HCT116 (cell line): ENCODE measurements around the gene CACNB1. TPM values are rescaled to one million over a fixed set of nuclear protein-coding genes. Genes with fewer than 3 reads are reported as not detected.
A peak's percentile ranks its signal among the peaks of the same experiment; 100 is the strongest.

ENCODE experiments used
- ATAC-seq: fragments of 200-7000 bp; cut with Tn5 transposase; 2 replicates; pipeline ENCODE4 v1.9.1; 2020; ENCODE audit warnings: mild to moderate bottlenecking, moderate library complexity
- BruUV-seq: library from RNA; stranded (reverse); fragments of 400-500 nt; replicated peaks from 2 replicates; lab custom pipeline; 2021; lab: Mats Ljungman, UMichigan
- CTCF ChIA-PET: fragments of 300-600 bp; sonication (Branson Sonifier 250); formaldehyde crosslinking; loops from one replicate; lab custom pipeline; 2021; ENCODE audit warnings: antibody characterized with exemption; lab: Charles Lee
- POLR2A ChIA-PET: fragments of 300-600, 350-600 bp; sonication (Branson Sonifier 250); formaldehyde crosslinking; loops from one replicate; lab custom pipeline; 2021; ENCODE audit warnings: antibody characterized with exemption; lab: Charles Lee
- RAD21 ChIA-PET, 2 experiments: fragments of 300-600 bp; sonication (Branson Sonifier 250); formaldehyde crosslinking; loops; one replicate each; lab custom pipeline; 2023; ENCODE audit warnings: low total read pairs in 2 of 2; ENCODE audit not compliant: uncharacterized antibody in 2 of 2, unreplicated experiment in 2 of 2, low non-redundant PET in 1 of 2; lab: Charles Lee
- DNase-seq: peaks from one replicate; pipeline ENCODE4 v3.0.0-alpha.2; 2010; ENCODE audit warnings: low read depth, low spot score
- H2AFZ ChIP-seq: fragments of 200-600 bp; shearing (Covaris generic), sonication (generic); 2 replicates; pipeline ENCODE4 v1.6.1; 2017; ENCODE audit warnings: low read depth, mixed run types, mixed read lengths, antibody characterized with exemption, low read length; ENCODE audit not compliant: poor library complexity, severe bottlenecking
- H3K27ac ChIP-seq: 2 replicates; pipeline ENCODE4 v1.5.1; 2012; ENCODE audit warnings: low read depth, low read length
- H3K27me3 ChIP-seq: fragments of 200-600 bp; sonication (generic); 2 replicates; pipeline ENCODE4 v1.6.1; 2016; ENCODE audit warnings: mixed run types, low read length, mixed read lengths; ENCODE audit not compliant: insufficient read depth
- H3K36me3 ChIP-seq, 2 experiments: fragments of 200-500 bp in 1 of 2; fragments of 200-600 bp in 1 of 2; sonication (Bioruptor generic) in 1 of 2; sonication (generic) in 1 of 2; 2 replicates each; pipeline versions ENCODE4 v1.5.1 to v1.6.1; 2014 to 2016; ENCODE audit warnings: low read length in 2 of 2, inconsistent platforms in 1 of 2, mixed read lengths in 1 of 2, mixed run types in 1 of 2; ENCODE audit not compliant: insufficient read depth in 2 of 2, control insufficient read depth in 1 of 2
- H3K4me1 ChIP-seq, 2 experiments: fragments of 200-600 bp in 1 of 2; sonication (generic) in 1 of 2; 2 replicates each; pipeline versions ENCODE4 v1.5.1 to v1.6.1; 2012 to 2017; ENCODE audit warnings: low read length in 2 of 2, inconsistent platforms in 1 of 2, mild to moderate bottlenecking in 1 of 2, mixed read lengths in 1 of 2, mixed run types in 1 of 2, moderate library complexity in 1 of 2; ENCODE audit not compliant: insufficient read depth in 2 of 2, control insufficient read depth in 1 of 2
- H3K4me2 ChIP-seq: fragments of 200-600 bp; sonication (generic); 2 replicates; pipeline ENCODE4 v1.6.1; 2017; ENCODE audit warnings: mixed run types, low read length, mixed read lengths
- H3K4me3 ChIP-seq, 2 experiments: fragments of 200-600 bp in 1 of 2; sonication (generic) in 1 of 2; replicated peaks in 1 of 2; 2 replicates each; pipeline ENCODE4 v1.5.1; 2011 to 2016; ENCODE audit warnings: low read length in 2 of 2, control low read depth in 1 of 2, low read depth in 1 of 2, mild to moderate bottlenecking in 1 of 2, mixed read lengths in 1 of 2, mixed run types in 1 of 2
- H3K79me2 ChIP-seq: fragments of 200-600 bp; sonication (generic); 2 replicates; pipeline ENCODE4 v1.6.1; 2017; ENCODE audit warnings: mild to moderate bottlenecking, mixed run types, low read length, moderate library complexity, mixed read lengths; ENCODE audit not compliant: insufficient read depth
- H3K9ac ChIP-seq: fragments of 200-600 bp; sonication (generic); 2 replicates; pipeline ENCODE4 v1.6.1; 2016; ENCODE audit warnings: low read length, mixed read lengths
- H3K9me2 ChIP-seq: fragments of 200-600 bp; sonication (generic), shearing (Covaris generic); 2 replicates; pipeline ENCODE4 v1.6.1; 2017; ENCODE audit warnings: mixed run types, mild to moderate bottlenecking, moderate library complexity; ENCODE audit not compliant: insufficient read depth
- H3K9me3 ChIP-seq, 2 experiments: fragments of 200-500 bp in 1 of 2; fragments of 200-600 bp in 1 of 2; sonication (Bioruptor generic) in 1 of 2; sonication (generic) in 1 of 2; 2 replicates each; pipeline ENCODE4 v1.6.1; 2014 to 2017; ENCODE audit warnings: low read length in 2 of 2, mixed read lengths in 2 of 2, inconsistent platforms in 1 of 2, low read depth in 1 of 2, mild to moderate bottlenecking in 1 of 2, mixed run types in 1 of 2, moderate library complexity in 1 of 2; ENCODE audit not compliant: control insufficient read depth in 1 of 2, insufficient read depth in 1 of 2
- H4K20me1 ChIP-seq: fragments of 200-600 bp; sonication (generic), shearing (Covaris generic); 2 replicates; pipeline ENCODE4 v1.6.1; 2017; ENCODE audit warnings: mixed run types, mild to moderate bottlenecking, moderate library complexity; ENCODE audit not compliant: insufficient read depth
- CEBPB ChIP-seq: IDR thresholded peaks from 2 replicates; pipeline ENCODE4 v1.6.1; 2012; ENCODE audit warnings: low read depth
- EGR1 ChIP-seq: IDR thresholded peaks from 2 replicates; pipeline ENCODE4 v1.6.1; 2012; ENCODE audit warnings: low read depth
- FOSL1 ChIP-seq: IDR thresholded peaks from 2 replicates; pipeline ENCODE4 v1.6.1; 2012; ENCODE audit warnings: low read depth
- JUND ChIP-seq: IDR thresholded peaks from 2 replicates; pipeline ENCODE4 v1.6.1; 2012
- RAD21 ChIP-seq: IDR thresholded peaks from 2 replicates; pipeline ENCODE4 v1.6.1; 2012; ENCODE audit warnings: low read depth, mild to moderate bottlenecking
- SIN3A ChIP-seq: IDR thresholded peaks from 2 replicates; pipeline ENCODE4 v1.6.1; 2012; ENCODE audit warnings: low read depth
- SRF ChIP-seq: IDR thresholded peaks from 2 replicates; pipeline ENCODE4 v1.6.1; 2012; ENCODE audit warnings: low read depth
- ZNF274 ChIP-seq: fragments of 200-500 bp; sonication (Bioruptor generic); IDR thresholded peaks from 2 replicates; pipeline ENCODE4 v1.6.1; 2014; ENCODE audit warnings: mild to moderate bottlenecking, low read depth, low read length, inconsistent platforms
- intact Hi-C: fragments of 100-400 bp; cut with micrococcal nuclease; formaldehyde crosslinking; loops from 2 replicates; pipeline ENCODE4 v1.10.0; 2022
- total RNA-seq: library from RNA; stranded (reverse); gene quantifications from one replicate; pipeline ENCODE4 v1.2.1, GENCODE V29; 2021; ENCODE audit not compliant: unreplicated experiment
- TF ChIP-seq, protein P1 (sequence below): IDR thresholded peaks from 2 replicates; pipeline ENCODE4 v1.6.1; 2012; ENCODE audit warnings: low read depth
- TF ChIP-seq, protein P2 (sequence below), 3 experiments: fragments of 200-600 bp in 1 of 3; sonication (generic) in 1 of 3; IDR thresholded peaks in 2 of 3; conservative IDR thresholded peaks in 1 of 3; 2 replicates each; pipeline ENCODE4 v1.5.1; 2012 to 2017; ENCODE audit warnings: low read depth in 2 of 3, low read length in 2 of 3, antibody characterized with exemption in 1 of 3, borderline replicate concordance in 1 of 3, control low read depth in 1 of 3, mild to moderate bottlenecking in 1 of 3, mixed read lengths in 1 of 3, mixed run types in 1 of 3, moderate library complexity in 1 of 3; ENCODE audit not compliant: insufficient read depth in 1 of 3

CACNB1 gene
- total RNA-seq, 1 experiment from 2014 or later, result 13.0 TPM

DNA sequence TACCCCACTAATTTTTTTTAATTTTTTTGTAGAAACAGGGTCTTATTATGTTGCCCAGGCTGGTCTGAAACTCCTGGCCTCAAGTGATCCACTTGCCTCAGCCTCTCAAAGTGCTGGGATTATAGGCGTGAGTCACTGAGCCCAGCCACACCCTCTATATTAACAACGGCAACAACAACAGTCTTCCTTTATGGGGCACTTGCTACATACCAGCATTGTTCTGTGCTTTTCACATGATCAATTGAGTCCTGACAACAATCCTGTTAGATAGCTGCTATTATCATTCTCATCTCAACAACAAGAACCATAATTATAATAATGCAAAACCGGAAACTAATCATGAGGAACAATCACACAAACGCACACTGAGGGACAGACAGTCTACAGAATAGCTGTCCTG is 18.9 kb downstream of the CACNB1 start:
- intact Hi-C loops, result no loop called here
- no TSS peak for BruUV-seq
- H3K9ac ChIP-seq, result peak overlapping the region; percentile 19
- H3K4me2 ChIP-seq, result peak overlapping the region; percentile 51
- TF ChIP-seq, protein P1, sequence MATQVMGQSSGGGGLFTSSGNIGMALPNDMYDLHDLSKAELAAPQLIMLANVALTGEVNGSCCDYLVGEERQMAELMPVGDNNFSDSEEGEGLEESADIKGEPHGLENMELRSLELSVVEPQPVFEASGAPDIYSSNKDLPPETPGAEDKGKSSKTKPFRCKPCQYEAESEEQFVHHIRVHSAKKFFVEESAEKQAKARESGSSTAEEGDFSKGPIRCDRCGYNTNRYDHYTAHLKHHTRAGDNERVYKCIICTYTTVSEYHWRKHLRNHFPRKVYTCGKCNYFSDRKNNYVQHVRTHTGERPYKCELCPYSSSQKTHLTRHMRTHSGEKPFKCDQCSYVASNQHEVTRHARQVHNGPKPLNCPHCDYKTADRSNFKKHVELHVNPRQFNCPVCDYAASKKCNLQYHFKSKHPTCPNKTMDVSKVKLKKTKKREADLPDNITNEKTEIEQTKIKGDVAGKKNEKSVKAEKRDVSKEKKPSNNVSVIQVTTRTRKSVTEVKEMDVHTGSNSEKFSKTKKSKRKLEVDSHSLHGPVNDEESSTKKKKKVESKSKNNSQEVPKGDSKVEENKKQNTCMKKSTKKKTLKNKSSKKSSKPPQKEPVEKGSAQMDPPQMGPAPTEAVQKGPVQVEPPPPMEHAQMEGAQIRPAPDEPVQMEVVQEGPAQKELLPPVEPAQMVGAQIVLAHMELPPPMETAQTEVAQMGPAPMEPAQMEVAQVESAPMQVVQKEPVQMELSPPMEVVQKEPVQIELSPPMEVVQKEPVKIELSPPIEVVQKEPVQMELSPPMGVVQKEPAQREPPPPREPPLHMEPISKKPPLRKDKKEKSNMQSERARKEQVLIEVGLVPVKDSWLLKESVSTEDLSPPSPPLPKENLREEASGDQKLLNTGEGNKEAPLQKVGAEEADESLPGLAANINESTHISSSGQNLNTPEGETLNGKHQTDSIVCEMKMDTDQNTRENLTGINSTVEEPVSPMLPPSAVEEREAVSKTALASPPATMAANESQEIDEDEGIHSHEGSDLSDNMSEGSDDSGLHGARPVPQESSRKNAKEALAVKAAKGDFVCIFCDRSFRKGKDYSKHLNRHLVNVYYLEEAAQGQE, result no peak
- TF ChIP-seq JUND (no peak), FOSL1 (peak; percentile 44; the same call in 1 of the 2 replicates), CEBPB (no peak), SRF (no peak)
- no peaks in the 10 kb centered on the region for H4K20me1 ChIP-seq
- no peaks in the 10 kb centered on the region for H3K9me3 ChIP-seq
- no peaks in the 10 kb centered on the region for H3K9me2 ChIP-seq
- H3K27ac ChIP-seq, result no peak overlapping the region
- H3K4me3 ChIP-seq, result no peak overlapping the region
- ATAC-seq (peak; percentile 52), DNase-seq (peak; percentile 18)
- RAD21 ChIA-PET, result no interaction called here
- H3K27me3 ChIP-seq, result no peaks in the 10 kb centered on the region
- POLR2A ChIA-PET, result interaction anchor here (0.5 kb wide), 1 partner anchor 308 kb away, joined by 4 read pairs; no protein-coding TSS in a partner anchor
- no peak overlapping the region for H2AFZ ChIP-seq
- no peaks in the 10 kb centered on the region for H3K79me2 ChIP-seq
- CTCF ChIA-PET, result interaction anchor here (1.7 kb wide), 1 partner anchor 195 kb away, joined by 4 read pairs; no protein-coding TSS in a partner anchor
- H3K4me1 ChIP-seq, result peaks cover 5 to 27% of the 10 kb centered on the region in 2 experiments; a peak in 3 of 4 replicates
- H3K36me3 ChIP-seq, result peaks cover 5 to 12% of the 10 kb centered on the region in 2 experiments; a peak in 3 of 4 replicates

DNA sequence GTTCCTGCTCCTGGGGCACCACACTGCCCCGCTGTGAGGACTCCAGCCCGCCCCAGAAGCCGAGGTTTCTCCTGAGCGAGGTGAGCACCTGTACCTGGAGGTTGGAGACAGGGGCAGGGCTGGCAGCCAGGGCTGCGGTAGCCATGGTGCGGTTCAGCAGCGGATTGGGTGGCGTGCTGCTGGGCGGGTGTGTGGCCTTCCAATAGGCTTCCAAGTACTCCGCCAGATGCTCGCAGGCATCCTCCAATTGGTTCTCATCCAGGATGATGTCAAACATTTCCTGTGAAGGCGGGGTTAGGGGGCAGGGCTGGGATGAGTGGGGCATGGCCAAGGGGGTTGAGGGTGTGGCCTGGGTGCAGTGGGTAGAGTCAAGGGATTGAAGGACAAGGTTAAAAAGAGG is 20.2 kb downstream of the CACNB1 start:
- CTCF ChIA-PET, result no interaction called here
- H4K20me1 ChIP-seq, result no peaks in the 10 kb centered on the region
- peaks cover 5 to 27% of the 10 kb centered on the region in 2 experiments; a peak in 3 of 4 replicates for H3K4me1 ChIP-seq
- no TSS peak for BruUV-seq
- H3K79me2 ChIP-seq, result no peaks in the 10 kb centered on the region
- DNase-seq, result peak; percentile 39
- peak; percentile 69 for ATAC-seq
- POLR2A ChIA-PET, result no interaction called here
- H3K4me2 ChIP-seq, result no peak overlapping the region
- no peaks in the 10 kb centered on the region for H3K27me3 ChIP-seq
- H3K4me3 ChIP-seq, result no peak overlapping the region
- H3K36me3 ChIP-seq, result peaks cover 5 to 6% of the 10 kb centered on the region in 2 experiments; a peak in 3 of 4 replicates
- no peaks in the 10 kb centered on the region for H3K9me2 ChIP-seq
- RAD21 ChIA-PET, result no interaction called here
- intact Hi-C loops, result no loop called here
- H3K9ac ChIP-seq, result no peak overlapping the region
- no peak overlapping the region for H2AFZ ChIP-seq
- H3K9me3 ChIP-seq, result no peaks in the 10 kb centered on the region
- no peak overlapping the region; the same call in 1 of the 2 replicates for H3K27ac ChIP-seq
- no peak for TF ChIP-seq ZNF274
- no peak for TF ChIP-seq FOSL1
- TF ChIP-seq, protein P2, sequence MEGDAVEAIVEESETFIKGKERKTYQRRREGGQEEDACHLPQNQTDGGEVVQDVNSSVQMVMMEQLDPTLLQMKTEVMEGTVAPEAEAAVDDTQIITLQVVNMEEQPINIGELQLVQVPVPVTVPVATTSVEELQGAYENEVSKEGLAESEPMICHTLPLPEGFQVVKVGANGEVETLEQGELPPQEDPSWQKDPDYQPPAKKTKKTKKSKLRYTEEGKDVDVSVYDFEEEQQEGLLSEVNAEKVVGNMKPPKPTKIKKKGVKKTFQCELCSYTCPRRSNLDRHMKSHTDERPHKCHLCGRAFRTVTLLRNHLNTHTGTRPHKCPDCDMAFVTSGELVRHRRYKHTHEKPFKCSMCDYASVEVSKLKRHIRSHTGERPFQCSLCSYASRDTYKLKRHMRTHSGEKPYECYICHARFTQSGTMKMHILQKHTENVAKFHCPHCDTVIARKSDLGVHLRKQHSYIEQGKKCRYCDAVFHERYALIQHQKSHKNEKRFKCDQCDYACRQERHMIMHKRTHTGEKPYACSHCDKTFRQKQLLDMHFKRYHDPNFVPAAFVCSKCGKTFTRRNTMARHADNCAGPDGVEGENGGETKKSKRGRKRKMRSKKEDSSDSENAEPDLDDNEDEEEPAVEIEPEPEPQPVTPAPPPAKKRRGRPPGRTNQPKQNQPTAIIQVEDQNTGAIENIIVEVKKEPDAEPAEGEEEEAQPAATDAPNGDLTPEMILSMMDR (IDR thresholded peaks at IDR 0.05 in 2 of 3, conservative IDR thresholded peaks at IDR 0.05 in 1 of 3; ENCODE audit: borderline replicate concordance in 1 of 3, insufficient read depth in 1 of 3, low read depth in 2 of 3, low read length in 2 of 3), result no peak
- TF ChIP-seq RAD21, result no peak
- no peak for TF ChIP-seq SIN3A
- TF ChIP-seq JUND, result no peak
- TF ChIP-seq EGR1, result no peak
- TF ChIP-seq, protein P1, result no peak
- TF ChIP-seq CEBPB, result no peak
